ENCODE data around the gene NFATC2.

Gene NFATC2

GRCh38 chr20:51379601-51380341, 162.7 kb downstream of the NFATC2 start:
- TF ChIP-seq CTCF (IDR thresholded peaks at IDR 0.05; ENCODE audit: low read length, missing control alignments): no peak
- DNase-seq (ENCODE audit: low read depth): no peak
- no peak overlapping the region for H3K4me3 ChIP-seq (replicated peaks; ENCODE audit: low read depth, low read length)

GRCh38 chr20:51378171-51378928, 164.2 kb downstream of the NFATC2 start:
- H3K4me3 ChIP-seq (replicated peaks; ENCODE audit: low read depth, low read length): no peak overlapping the region
- peak; percentile 7 for TF ChIP-seq CTCF (IDR thresholded peaks at IDR 0.05; ENCODE audit: low read length, missing control alignments)
- DNase-seq (ENCODE audit: low read depth): no peak

- no peak for DNase-seq (ENCODE audit: low read depth)
- no peak overlapping the region for H3K4me3 ChIP-seq (replicated peaks; ENCODE audit: low read depth, low read length)
- no peak for TF ChIP-seq CTCF (IDR thresholded peaks at IDR 0.05; ENCODE audit: low read length, missing control alignments)
These were observed 165.4 kb downstream of the NFATC2 start for GRCh38 chr20:51377132-51377531.

GRCh38 chr20:51376111-51376510, 166.4 kb downstream of the NFATC2 start:
- DNase-seq (ENCODE audit: low read depth): no peak

GRCh38 chr20:51375561-51375960, 167.0 kb downstream of the NFATC2 start:
- no peak for TF ChIP-seq CTCF (IDR thresholded peaks at IDR 0.05; ENCODE audit: low read length, missing control alignments)
- no peak for DNase-seq (ENCODE audit: low read depth)
- no peak overlapping the region for H3K4me3 ChIP-seq (replicated peaks; ENCODE audit: low read depth, low read length)

More at GRCh38 chr20:51376111-51376510, 166.4 kb downstream of the NFATC2 start:
- no peak for TF ChIP-seq CTCF (IDR thresholded peaks at IDR 0.05; ENCODE audit: low read length, missing control alignments)
- no peak overlapping the region for H3K4me3 ChIP-seq (replicated peaks; ENCODE audit: low read depth, low read length)

GRCh38 chr20:51374961-51375360, 167.6 kb downstream of the NFATC2 start:
- H3K4me3 ChIP-seq (replicated peaks; ENCODE audit: low read depth, low read length): no peak overlapping the region
- no peak for TF ChIP-seq CTCF (IDR thresholded peaks at IDR 0.05; ENCODE audit: low read length, missing control alignments)
- DNase-seq (ENCODE audit: low read depth): no peak
